Measurements from ENCODE around the gene RAB37.

Gene RAB37

GRCh38 chr17:74759941-74760340, 22.9 kb downstream of the RAB37 start:
- Histone ChIP-seq H3K27me3 (replicated peaks) (no peaks in the 10 kb centered on the region), H3K27ac (no peak overlapping the region), H3K4me3 (ENCODE audit: low read depth, low read length) (no peak overlapping the region), H3K36me3 (replicated peaks) (no peaks in the 10 kb centered on the region)
- in situ Hi-C loops (cut with HindIII; ENCODE audit: low pct_ligation_motif_present, low sequenced_read_pairs), result no loop called here
- TF ChIP-seq CTCF (IDR thresholded peaks at IDR 0.05; ENCODE audit: low read depth, low read length, missing control alignments), result no peak
- DNase-seq, result no peak

- Histone ChIP-seq H3K36me3 (replicated peaks) (no peaks in the 10 kb centered on the region), H3K27me3 (replicated peaks) (no peaks in the 10 kb centered on the region), H3K4me3 (ENCODE audit: low read depth, low read length) (no peak overlapping the region), H3K27ac (no peak overlapping the region)
- DNase-seq, result no peak
- in situ Hi-C loops (cut with HindIII; ENCODE audit: low pct_ligation_motif_present, low sequenced_read_pairs), result no loop called here
- no peak for TF ChIP-seq CTCF (IDR thresholded peaks at IDR 0.05; ENCODE audit: low read depth, low read length, missing control alignments)
These were observed 23.5 kb downstream of the RAB37 start for GRCh38 chr17:74760404-74761105.

- no peak overlapping the region for H3K4me3 ChIP-seq (ENCODE audit: low read depth, low read length)
These were observed 24.4 kb downstream of the RAB37 start for GRCh38 chr17:74761419-74761818.

DNA sequence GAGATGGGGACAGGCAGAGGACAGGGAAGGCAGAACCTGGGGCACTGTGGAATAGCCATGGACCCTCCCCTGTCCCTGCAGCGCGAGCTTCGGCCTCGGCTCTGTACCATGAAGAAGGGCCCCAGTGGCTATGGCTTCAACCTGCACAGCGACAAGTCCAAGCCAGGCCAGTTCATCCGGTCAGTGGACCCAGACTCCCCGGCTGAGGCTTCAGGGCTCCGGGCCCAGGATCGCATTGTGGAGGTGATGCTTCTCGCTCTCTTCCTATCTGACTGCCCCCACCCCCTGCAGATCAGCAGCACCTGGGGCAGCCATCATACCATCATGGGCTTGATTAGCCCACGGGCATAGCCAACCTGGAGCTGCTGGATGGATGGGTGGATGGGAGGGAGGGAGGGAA, 24.9 kb downstream of the RAB37 start:
- in situ Hi-C loops (cut with HindIII; ENCODE audit: low pct_ligation_motif_present, low sequenced_read_pairs), result no loop called here
- Histone ChIP-seq H3K36me3 (replicated peaks) (no peaks in the 10 kb centered on the region), H3K27me3 (replicated peaks) (no peaks in the 10 kb centered on the region), H3K4me3 (ENCODE audit: low read depth, low read length) (no peak overlapping the region), H3K27ac (no peak overlapping the region)
- TF ChIP-seq CTCF (IDR thresholded peaks at IDR 0.05; ENCODE audit: low read depth, low read length, missing control alignments), result no peak
- no peak for DNase-seq

More at GRCh38 chr17:74761419-74761818, 24.4 kb downstream of the RAB37 start:
- Histone ChIP-seq H3K27me3 (replicated peaks) (no peaks in the 10 kb centered on the region), H3K36me3 (replicated peaks) (no peaks in the 10 kb centered on the region), H3K27ac (no peak overlapping the region)
- in situ Hi-C loops (cut with HindIII; ENCODE audit: low pct_ligation_motif_present, low sequenced_read_pairs), result no loop called here
- no peak for TF ChIP-seq CTCF (IDR thresholded peaks at IDR 0.05; ENCODE audit: low read depth, low read length, missing control alignments)
- DNase-seq, result no peak

- no peak overlapping the region for H3K4me3 ChIP-seq (ENCODE audit: low read depth, low read length)
- H3K27me3 ChIP-seq (replicated peaks), result no peaks in the 10 kb centered on the region
- in situ Hi-C loops (cut with HindIII; ENCODE audit: low pct_ligation_motif_present, low sequenced_read_pairs), result no loop called here
- no peak for TF ChIP-seq CTCF (IDR thresholded peaks at IDR 0.05; ENCODE audit: low read depth, low read length, missing control alignments)
- no peak for DNase-seq
- no peaks in the 10 kb centered on the region for H3K36me3 ChIP-seq (replicated peaks)
- no peak overlapping the region for H3K27ac ChIP-seq
These were observed 26.7 kb downstream of the RAB37 start for GRCh38 chr17:74763565-74764387.
